Anterior cingulate cortex (tissue), 58 donors: ENCODE data around the gene CRYBB2.
A peak's percentile ranks its signal among the peaks of the same experiment; 100 is the strongest.
"Not testable (repeated sequence)": the region's sequence is repeated elsewhere in the genome, so short reads cannot be mapped to it uniquely, and the experiment has no call there.

Experiments used
- DNase-seq, 58 donors: peaks; one replicate each; lab custom pipeline; 2025; lab: John Stamatoyannopoulos, UW

Gene CRYBB2

DNA sequence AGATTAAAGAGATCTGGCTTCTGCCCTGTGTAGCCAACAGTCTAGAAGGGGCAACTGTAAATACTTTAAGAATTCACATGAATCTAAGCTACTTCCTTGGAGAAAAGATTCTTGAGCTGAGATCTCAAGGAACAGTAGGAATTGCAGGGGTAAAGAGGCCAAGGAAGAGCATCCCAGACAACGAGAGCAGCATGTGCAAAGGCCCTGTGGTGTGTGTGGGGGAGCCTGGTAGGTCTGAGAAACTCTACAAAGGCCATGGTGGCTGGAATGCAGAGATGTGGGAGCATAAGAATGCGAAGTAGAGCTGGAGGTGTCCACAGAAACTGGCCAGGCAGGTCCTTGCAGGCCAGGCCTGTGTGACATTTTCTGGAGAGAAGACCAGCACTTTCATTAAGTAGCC, 11.3 kb downstream of the CRYBB2 start:
- DNase-seq = not testable (repeated sequence)

GRCh38 chr22:25232301-25232700, 12.9 kb downstream of the CRYBB2 start:
- no peak for DNase-seq

DNA sequence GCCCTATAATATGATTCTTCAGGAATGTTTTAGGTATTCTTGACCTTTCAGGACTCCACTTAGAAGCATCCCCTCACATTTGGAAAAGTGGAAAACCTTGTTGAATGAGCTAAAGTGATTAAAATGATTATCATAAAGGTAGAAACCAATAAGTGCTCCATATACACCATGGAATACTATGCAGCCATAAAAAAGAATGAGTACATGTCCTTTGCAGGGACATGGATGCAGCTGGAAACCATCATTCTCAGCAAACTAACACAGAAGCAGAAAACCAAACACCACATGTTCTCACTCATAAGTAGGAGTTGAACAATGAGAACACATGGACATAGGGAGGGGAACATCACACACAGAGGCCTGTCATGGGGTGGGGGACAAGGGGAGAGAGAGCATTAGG, 14.3 kb downstream of the CRYBB2 start:
- DNase-seq = not testable (repeated sequence)

DNA sequence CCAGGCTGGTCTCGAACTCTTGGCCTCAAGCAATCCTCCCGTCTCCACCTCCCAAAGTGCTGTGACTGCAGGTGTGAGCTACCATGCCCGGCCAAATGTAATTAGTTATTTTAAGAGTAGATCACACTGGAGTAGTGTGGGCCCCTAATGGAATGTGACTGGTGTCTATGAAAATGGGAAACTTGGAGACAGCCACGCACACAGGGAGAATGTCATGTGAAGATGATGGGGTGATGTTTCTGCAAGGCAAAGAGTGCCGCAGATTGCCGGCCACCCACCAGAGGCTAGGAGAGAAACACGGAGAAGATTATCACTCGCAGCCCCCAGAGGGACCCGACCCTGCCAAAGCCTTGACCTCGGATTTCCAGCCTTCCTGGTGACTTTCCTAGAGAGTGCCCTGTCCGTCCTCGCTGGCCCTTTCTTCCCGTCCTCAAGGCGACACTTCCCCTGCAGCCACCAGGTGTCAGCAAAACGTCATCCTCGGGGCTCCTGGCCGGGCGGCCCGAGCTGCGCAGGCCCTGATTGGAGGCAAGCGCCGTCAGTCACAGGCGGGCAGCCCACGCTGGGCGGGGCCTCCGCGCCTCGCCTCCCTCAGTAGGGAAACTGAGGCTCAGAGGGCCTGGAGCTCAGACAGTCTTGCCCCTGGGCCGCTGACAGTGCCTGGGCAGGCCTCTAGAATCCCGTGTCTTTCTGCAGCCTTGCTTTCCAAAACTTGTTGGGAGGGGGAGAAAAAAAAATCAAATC, 16.3 kb downstream of the CRYBB2 start:
- peak in 50 of 58 donors; percentile 1 to 69 (median 30) for DNase-seq

DNA sequence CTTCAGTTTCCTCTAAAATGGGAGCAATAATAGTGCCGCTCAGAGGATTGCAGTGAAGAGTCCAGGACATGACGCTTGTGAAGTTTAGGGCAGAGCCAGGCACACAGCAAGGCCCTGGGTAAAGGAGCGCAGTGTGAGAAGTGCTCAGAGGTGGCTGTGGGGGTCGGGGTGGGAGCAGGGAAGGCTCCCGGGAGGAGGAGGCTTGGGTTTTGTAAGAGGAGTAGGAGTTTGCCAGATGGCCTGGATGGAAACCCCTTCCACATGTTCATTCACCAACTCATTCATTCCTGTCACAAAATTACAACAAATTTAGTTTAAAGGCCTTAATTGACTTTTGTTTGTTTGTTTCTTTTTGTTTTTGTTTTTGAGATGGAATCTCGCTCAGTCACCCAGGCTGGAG, 17.0 kb downstream of the CRYBB2 start:
- no peak for DNase-seq

GRCh38 chr22:25237503-25237902, 18.1 kb downstream of the CRYBB2 start:
- DNase-seq = no peak

DNA sequence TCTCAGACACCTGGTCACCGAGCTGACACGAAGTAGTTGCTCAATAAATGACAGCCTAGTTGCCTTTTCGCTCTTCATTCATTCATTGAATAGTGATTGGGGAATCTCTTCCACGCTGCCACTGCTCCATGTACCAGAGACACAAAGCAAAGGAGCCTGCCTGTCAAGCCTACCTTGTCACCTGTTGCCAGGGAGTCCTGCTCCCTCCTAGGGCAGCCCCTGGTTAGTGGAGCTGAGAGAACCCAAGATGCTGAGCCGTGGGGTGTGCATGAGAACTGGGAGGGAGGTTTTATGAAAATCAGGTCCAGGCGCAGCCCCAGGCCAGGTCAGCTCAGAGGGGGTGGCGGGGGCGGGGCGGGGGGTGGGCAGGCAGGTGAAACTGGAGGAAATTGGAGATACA, 18.6 kb downstream of the CRYBB2 start:
- not testable (repeated sequence) for DNase-seq

GRCh38 chr22:25255169-25255568, 35.7 kb downstream of the CRYBB2 start:
- DNase-seq = not testable (repeated sequence)

DNA sequence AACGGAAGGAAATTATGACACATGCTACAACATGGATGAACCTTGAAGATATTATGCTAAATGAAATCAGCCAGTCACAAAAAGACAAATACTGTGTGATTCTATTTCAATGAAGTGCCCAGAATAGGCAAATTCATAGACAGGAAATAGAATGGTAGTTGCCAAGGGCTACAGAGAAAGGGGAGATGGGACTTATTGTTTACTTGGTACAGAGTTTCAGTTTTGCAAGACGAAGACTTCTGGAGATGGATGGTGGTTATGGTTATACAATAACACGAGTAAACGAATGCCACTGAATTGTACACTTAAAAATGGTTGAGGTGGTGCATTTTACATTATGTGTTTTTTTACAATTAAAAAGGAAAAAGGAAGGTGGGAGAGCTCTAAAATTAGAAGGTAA, 48.1 kb downstream of the CRYBB2 start:
- not testable (repeated sequence) for DNase-seq

- not testable (repeated sequence) for DNase-seq
Measured at GRCh38 chr22:25268902-25269301, 49.5 kb downstream of the CRYBB2 start.

DNA sequence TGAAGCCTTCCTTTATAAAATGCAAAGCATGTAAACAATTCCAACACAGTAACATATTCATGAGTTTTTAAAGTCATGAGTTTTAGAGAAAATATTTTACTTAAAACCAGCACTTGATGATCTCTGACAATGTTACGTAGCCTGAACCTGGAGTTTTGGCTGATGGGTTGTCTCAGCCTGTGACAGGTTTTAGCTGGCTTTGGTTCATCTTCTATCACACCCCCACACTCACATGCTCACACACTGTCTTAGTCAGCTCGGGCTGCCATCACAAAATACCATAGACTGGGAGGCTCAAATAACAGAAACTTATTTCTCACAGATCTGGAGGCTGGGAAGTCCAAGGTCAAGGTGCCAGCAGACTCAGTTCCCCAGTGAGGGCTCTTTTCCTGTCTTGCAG, 50.6 kb downstream of the CRYBB2 start:
- not testable (repeated sequence) for DNase-seq

DNA sequence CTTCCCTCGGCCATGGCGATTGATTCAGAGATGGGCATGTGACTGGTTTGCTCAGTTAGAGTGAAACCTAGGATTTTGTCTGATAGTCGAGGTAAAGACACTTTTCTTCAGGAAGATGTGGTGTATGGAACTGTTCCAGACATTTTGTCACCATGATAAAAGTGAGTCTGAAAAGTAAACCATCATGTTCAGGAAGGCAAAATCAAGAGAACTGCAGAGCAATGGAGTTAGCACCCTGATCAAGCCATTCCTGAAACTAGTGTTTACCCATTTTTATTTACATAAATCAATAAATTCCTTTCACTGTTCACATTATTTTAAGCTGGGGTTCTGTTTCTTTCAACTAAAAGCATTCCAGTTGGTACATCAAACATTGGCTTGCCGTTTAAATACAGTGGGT, 53.8 kb downstream of the CRYBB2 start:
- not testable (repeated sequence) for DNase-seq

GRCh38 chr22:25273928-25274327, 54.5 kb downstream of the CRYBB2 start:
- DNase-seq = not testable (repeated sequence)

DNA sequence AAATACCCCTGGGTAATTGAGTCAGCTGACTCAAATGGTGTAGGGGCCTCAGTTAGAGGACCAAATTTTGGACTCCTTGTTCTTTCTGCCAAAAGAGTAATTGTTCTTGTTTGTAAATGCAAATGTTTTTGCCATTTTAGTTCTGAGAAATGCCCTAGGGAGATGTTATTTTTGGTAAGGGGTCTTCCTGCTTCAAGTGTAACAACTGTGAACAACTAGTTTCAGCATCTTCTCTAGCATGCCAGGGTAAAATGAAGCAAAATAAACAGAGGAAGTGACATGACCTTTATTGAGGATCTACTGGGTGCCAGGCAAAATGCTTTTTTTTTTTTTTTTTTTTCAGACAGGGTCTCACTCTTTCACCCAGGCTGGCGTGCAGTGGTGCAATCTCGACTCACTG, 60.7 kb downstream of the CRYBB2 start:
- not testable (repeated sequence) for DNase-seq
